AG10803 (cell line): ENCODE data around the gene NACA2.
A peak's percentile ranks its signal among the peaks of the same experiment; 100 is the strongest.

Experiments
- DNase-seq: peaks from one replicate; pipeline ENCODE4 v3.0.0; 2010; ENCODE audit warnings: low read depth
- H3K4me3 ChIP-seq: 2 replicates; pipeline ENCODE4 v1.5.1; 2011; ENCODE audit warnings: mild to moderate bottlenecking, low read length, control low read depth
- CTCF ChIP-seq: conservative IDR thresholded peaks from 2 replicates; pipeline ENCODE4 v1.5.1; 2011; ENCODE audit warnings: mild to moderate bottlenecking, low read length, control low read depth, inconsistent platforms

Gene NACA2

DNA sequence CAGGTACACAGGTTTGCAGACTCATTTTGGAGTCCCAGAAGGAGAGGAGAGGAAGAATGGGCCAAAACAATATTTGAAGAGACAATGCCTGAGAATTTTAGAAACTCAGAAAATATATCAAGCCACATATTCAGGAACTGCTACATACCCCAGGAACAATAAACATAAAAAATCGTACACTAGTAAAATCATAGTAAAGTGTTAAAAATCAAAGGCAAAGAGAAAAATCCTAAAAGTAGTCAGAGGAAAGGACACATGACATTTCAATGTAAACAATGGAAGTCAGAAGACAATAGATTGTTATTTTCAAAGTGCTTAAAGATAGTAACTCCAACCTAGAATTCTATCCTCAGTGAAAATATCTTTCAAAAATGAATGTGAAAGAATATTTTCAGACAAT is 28.5 kb upstream of the NACA2 start:
- no peak for DNase-seq
- TF ChIP-seq CTCF: no peak
- no peak overlapping the region for H3K4me3 ChIP-seq

- TF ChIP-seq CTCF: no peak
- H3K4me3 ChIP-seq: no peak overlapping the region
- DNase-seq: no peak
Observed at GRCh38 chr17:61618950-61619349, 27.9 kb upstream of the NACA2 start.

DNA sequence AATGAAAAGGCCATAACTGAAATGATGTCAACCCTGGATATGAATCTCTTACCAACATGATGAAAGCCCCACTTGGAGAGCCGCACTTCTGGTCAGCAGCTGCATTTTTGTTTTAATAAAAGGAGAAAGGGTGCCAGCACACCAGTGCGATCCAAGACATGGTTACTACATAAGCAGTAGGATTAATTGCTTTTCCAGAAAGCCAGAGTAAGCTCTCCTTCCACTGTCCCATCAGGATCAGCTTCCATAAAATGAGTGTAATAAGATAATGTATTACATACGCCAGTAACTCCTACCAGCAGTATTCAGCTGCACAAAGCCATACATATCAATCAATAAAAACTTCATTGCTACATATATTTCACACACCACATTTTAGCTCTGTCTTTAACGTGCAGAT is 26.3 kb upstream of the NACA2 start:
- H3K4me3 ChIP-seq: no peak overlapping the region
- TF ChIP-seq CTCF: no peak
- peak; percentile 35 for DNase-seq

DNA sequence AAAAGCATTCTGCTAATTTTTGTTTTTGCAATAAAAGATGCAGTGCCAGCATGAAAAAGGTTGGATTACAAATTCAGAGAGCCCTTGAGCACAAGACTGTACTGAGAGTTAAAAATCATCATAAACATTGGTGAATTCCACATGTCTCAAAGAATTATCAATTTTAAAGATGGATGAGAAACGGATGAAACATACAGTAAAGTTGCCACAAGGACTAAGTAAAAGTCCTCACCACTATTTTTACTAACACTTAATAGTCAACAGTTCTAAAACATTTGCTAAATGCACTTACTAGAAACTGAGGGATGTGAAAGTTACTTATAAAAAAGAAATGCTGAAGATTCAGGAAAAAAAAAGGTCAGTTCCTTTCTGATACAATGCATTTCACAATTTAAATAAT is 25.8 kb upstream of the NACA2 start:
- no peak for TF ChIP-seq CTCF
- no peak for DNase-seq
- no peak overlapping the region for H3K4me3 ChIP-seq

- TF ChIP-seq CTCF: no peak
- DNase-seq: no peak
- H3K4me3 ChIP-seq: no peak overlapping the region
Observed at GRCh38 chr17:61614219-61614618, 23.2 kb upstream of the NACA2 start.

- TF ChIP-seq CTCF: no peak
- no peak for DNase-seq
- H3K4me3 ChIP-seq: no peak overlapping the region
Observed at GRCh38 chr17:61611323-61611722, 20.3 kb upstream of the NACA2 start.

DNA sequence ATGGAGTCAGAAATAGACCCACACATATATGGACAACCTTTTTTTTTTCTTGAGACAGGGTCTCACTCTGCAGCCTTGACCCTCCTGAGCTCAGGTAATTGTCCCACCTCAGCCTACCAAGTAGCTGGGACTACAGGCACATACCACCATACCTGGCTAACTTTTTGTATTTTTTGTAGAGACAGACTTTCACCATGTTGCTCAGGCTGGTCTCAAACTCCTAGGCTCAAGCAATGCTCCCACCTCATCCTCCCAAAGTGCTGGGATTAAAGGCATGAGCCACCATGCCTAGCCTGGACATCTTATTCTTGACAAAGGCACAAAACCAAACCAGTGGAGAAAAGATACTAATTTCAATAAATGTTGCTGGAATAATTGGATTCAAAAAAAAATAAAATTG is 14.7 kb upstream of the NACA2 start:
- no peak for TF ChIP-seq CTCF
- DNase-seq: no peak
- no peak overlapping the region for H3K4me3 ChIP-seq
